Measurements from ENCODE around the gene GALNT18. TPM values are rescaled to one million over a fixed set of nuclear protein-coding genes. Genes with fewer than 3 reads are reported as not detected.

Gene GALNT18
- total and polyA plus RNA-seq, 2 donors (not counting 3 experiments of a cell fraction or from before 2014, with no cell fraction given) = 0.17 to 0.18 TPM

DNA sequence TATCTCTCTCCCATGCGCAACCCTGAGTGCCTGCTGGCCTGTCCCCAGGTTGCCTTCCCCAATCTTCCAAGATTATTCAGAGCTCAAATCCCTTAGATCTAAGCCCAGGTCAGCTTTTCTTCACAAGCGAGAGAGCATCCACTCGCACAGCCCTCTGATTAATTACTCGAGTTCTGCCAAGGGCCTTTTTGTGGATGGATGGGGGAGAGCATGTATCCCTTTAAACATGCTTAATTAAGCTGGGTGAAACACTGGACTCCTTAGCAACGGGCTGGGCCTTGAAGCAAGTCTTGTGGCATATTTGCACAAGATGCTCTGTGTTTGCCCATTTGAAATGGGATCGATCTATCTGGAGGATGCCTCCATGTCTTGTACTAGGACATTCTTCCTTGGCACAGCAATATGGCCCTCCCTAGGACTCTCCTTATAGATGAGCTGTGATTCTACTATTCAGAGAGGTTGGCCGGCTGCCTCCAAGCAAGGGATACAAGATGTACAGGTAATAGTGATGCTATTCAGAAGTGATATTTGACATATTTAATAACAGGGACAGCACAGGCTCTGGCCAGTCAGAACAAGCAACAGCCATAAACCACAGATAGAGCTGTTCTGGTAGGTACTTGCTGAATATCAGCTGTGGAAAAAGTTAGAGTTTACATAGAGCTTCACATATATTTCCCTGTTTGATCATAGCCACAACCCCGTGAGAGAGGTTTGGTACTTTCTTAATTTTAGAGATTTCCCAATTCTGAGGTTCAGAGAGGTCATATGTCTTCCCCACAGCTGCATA is 394.3 kb downstream of the GALNT18 start:
- Histone ChIP-seq H3K9me1 (replicated peaks; ENCODE audit: control insufficient read depth, extremely low read depth, insufficient read depth, low read length) (no peaks in the 10 kb centered on the region), H3K36me3 (ENCODE audit: control insufficient read depth in 2 of 2, extremely low read depth in 1 of 2, insufficient read depth in 2 of 2, low read length in 2 of 2) (no peaks in the 10 kb centered on the region), H3K4me2 (ENCODE audit: insufficient read depth, low read length) (no peak overlapping the region), H2AFZ (ENCODE audit: low read depth, low read length) (no peak overlapping the region), H3K9ac (replicated peaks; ENCODE audit: extremely low read depth, insufficient read depth, low read length) (no peak overlapping the region), H3K4me1 (ENCODE audit: control insufficient read depth, extremely low read depth, insufficient read depth, low read length) (no peaks in the 10 kb centered on the region), H3K27ac (ENCODE audit: insufficient read depth, low read depth, low read length) (no peak overlapping the region), H3K4me3 (replicated peaks in 1 of 3; ENCODE audit: insufficient read depth in 1 of 3, low read depth in 1 of 3, low read length in 3 of 3) (no peak overlapping the region), H3K9me3 (replicated peaks; ENCODE audit: control insufficient read depth, insufficient read depth, low read length) (no peaks in the 10 kb centered on the region), H4K20me1 (replicated peaks; ENCODE audit: control insufficient read depth, extremely low read depth, insufficient read depth, low read length) (no peaks in the 10 kb centered on the region), H3K79me2 (ENCODE audit: control insufficient read depth, insufficient read depth, low read length) (no peaks in the 10 kb centered on the region), H3K27me3 (ENCODE audit: control insufficient read depth in 2 of 2, insufficient read depth in 2 of 2, low read length in 2 of 2) (no peaks in the 10 kb centered on the region)
- no peak for DNase-seq (ENCODE audit: low read depth, low spot score)
- no peak for TF ChIP-seq MYC (IDR thresholded peaks at IDR 0.05; ENCODE audit: low read depth, low read length)
- no peak for TF ChIP-seq CTCF (IDR thresholded peaks at IDR 0.05; ENCODE audit: extremely low read depth in 1 of 2, insufficient read depth in 1 of 2, low read depth in 1 of 2, low read length in 2 of 2)
- TF ChIP-seq JUN (IDR thresholded peaks at IDR 0.05; ENCODE audit: borderline replicate concordance, insufficient read depth, insufficient read length, low read depth) = no peak
- no peak for TF ChIP-seq FOS (IDR thresholded peaks at IDR 0.05; ENCODE audit: borderline replicate concordance, insufficient read depth, low read length)
- no peak for TF ChIP-seq EZH2 (IDR thresholded peaks at IDR 0.05; ENCODE audit: borderline replicate concordance, low read depth, low read length, severe bottlenecking)
- no peak for TF ChIP-seq POLR2A (IDR thresholded peaks at IDR 0.05; ENCODE audit: low read depth, low read length)
- TF ChIP-seq POLR2AphosphoS5 (IDR thresholded peaks at IDR 0.05; ENCODE audit: insufficient read depth, low read depth, low read length) = no peak
- TF ChIP-seq, protein P1, sequence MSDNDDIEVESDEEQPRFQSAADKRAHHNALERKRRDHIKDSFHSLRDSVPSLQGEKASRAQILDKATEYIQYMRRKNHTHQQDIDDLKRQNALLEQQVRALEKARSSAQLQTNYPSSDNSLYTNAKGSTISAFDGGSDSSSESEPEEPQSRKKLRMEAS (IDR thresholded peaks at IDR 0.05; ENCODE audit: insufficient read depth, insufficient read length) = no peak
- TF ChIP-seq GATA2 (IDR thresholded peaks at IDR 0.05; ENCODE audit: insufficient read depth, insufficient read length, low read depth, low read length) = no peak
- no peak for FAIRE-seq
- ChIA-PET POLR2A (no interaction called here), CTCF (interaction anchor here (0.9 kb wide), 1 partner anchor 50 kb away, joined by 3 read pairs; no protein-coding TSS in a partner anchor)
- dilution Hi-C loops (cut with MboI; ENCODE audit: extremely low pct_ligation_motif_present, low sequenced_read_pairs) = no loop called here
- intact Hi-C loops (cut with micrococcal nuclease) = no loop called here
- no TSS peak for BruUV-seq (replicated peaks)

Small RNA genes lying within 50 kb of the gene (microRNA-seq; reads per million reads assigned to microRNA genes)
- gene MIR4299 (ENCODE audit: borderline number of aligned reads, borderline replicate concordance) = not detected

Small RNA genes lying within 50 kb of the gene (small RNA-seq; reads per million reads assigned to genes)
- not detected for gene MIR4299 (ENCODE audit: insufficient read depth, insufficient read length, low read depth, low replicate concordance)

Other genes with a start within 250 kb of the GALNT18 start
- gene USP47, start 220.0 kb upstream of the GALNT18 start, total RNA-seq = 38.0 and 41.5 TPM in 2 replicates
- 5.2 and 7.8 TPM in 2 replicates for gene USP47, start 220.0 kb upstream of the GALNT18 start, polyA plus RNA-seq

All from endothelial cell of umbilical vein (primary cell).